Stimulated activated CD8-positive, alpha-beta memory T cell treated with anti-CD3 and anti-CD28 coated beads, Interleukin-12 subunit alpha, Interleukin-12 subunit beta, amount 100 ng/mL, for 4 hours (primary cell): ENCODE data around the gene ITGA2B.
"Not testable (repeated sequence)": the region's sequence is repeated elsewhere in the genome, so short reads cannot be mapped to it uniquely, and the experiment has no call there.

Experiments used
- DNase-seq: peaks from one replicate; pipeline ENCODE4 v3.0.0-alpha.2; 2020; ENCODE audit warnings: low read depth

The ITGA2B gene

DNA sequence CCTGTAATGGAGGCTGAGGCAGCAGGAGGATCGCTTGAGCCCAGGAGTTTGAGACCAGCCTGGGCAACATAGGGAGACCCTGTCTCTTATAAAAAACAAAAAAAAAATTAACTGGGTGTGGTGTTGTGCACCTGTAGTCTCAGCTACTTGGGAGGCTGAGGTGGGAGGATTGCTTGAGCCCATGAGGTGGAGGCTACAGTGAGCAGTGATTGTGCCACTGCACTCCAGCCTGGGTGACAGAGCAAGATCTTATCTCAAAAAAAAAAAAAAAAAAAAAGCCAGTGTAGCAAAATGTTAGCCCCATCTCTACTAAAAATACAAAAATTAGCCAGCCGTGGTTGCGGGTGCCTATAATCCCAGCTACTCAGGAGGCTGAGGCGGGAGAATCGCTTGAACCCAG lies 59.2 kb downstream of the ITGA2B start:
- DNase-seq = not testable (repeated sequence)

- not testable (repeated sequence) for DNase-seq
Observed at GRCh38 chr17:44329516-44329915, 59.9 kb downstream of the ITGA2B start.

GRCh38 chr17:44327715-44328449 lies 61.6 kb downstream of the ITGA2B start:
- DNase-seq = no peak

GRCh38 chr17:44326861-44327444 lies 62.5 kb downstream of the ITGA2B start:
- DNase-seq = peak; percentile 89

GRCh38 chr17:44324571-44325275 lies 64.7 kb downstream of the ITGA2B start, which contains the start of gene SLC25A39:
Gene SLC25A39 (minus strand): TSS chr17:44324823. CDS start chr17:44323562, 1,261 bp downstream.
- peak; percentile 94 for DNase-seq

GRCh38 chr17:44324092-44324570 lies 65.3 kb downstream of the ITGA2B start:
- no peak for DNase-seq

- no peak for DNase-seq
Observed at GRCh38 chr17:44323359-44324091, 65.9 kb downstream of the ITGA2B start.

DNA sequence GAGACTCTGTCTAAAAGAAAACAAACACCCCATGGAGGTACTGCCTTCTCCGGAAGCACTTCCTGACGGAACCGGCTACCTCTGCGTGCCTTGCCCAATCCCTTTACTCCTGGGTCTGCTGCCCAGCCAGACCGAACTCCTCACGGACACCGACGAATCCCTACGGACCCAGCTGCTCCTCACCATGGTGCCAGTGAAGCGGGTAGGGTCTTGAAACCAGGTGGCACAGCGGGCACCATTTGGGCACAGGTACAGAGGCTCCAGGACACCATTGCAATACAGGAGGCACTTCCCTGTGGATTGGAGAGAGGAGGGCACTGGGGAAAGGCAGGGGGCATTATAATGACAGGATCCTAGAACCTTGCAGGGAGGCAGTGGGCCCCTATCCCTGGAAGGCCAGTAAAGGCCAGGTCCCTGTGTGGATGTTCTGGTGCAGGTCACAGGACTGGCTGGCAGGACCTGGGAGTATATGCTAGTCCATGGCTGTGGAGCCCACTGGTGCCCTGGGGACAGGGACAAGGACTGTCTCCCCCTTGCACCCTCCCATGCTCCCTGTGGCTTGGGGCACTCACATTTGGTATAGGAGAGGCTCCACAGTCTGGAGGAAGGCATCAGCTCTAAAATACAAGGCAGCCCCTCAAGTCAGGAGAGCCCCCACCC lies 67.1 kb downstream of the ITGA2B start:
- no peak for DNase-seq
